Measurements from ENCODE around the gene MIA2. TPM values are rescaled to one million over a fixed set of nuclear protein-coding genes. Genes with fewer than 3 reads are reported as not detected.
A peak's percentile ranks its signal among the peaks of the same experiment; 100 is the strongest.

MIA2 gene
- total RNA-seq, 1 donor from 2014 or later: 27.1 TPM

DNA sequence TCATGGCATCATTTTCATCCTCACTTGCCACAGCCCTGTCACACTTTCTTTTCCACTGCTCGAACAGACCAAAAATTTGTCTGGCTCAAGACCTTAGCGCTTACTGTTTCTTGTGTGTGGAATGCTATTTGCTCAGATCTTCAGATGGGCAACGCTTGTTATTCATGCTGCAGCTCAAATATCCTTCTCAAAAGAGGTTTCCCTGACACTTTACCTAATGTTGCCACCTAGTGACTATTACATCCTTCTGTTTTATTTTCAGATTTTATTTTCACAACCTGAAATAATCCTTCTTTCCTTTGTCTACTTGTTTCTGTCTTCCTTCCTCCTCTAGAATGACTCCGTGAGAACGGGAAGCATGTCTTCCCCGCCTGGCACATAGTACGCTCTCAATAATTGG is 192.9 kb downstream of the MIA2 start:
- Mint-ChIP-seq H3K4me1 (peaks cover 54% of the 10 kb centered on the region), H3K27me3 (no peaks in the 10 kb centered on the region), H3K27ac (no peak overlapping the region), H3K4me3 (no peak overlapping the region), H3K36me3 (ENCODE audit: low read depth) (peaks cover 6% of the 10 kb centered on the region), H3K9me3 (no peaks in the 10 kb centered on the region)
- CTCF ChIA-PET: interaction anchor here (0.7 to 1.5 kb wide), 2 partner anchors 108 to 197 kb away, joined by 3 to 4 read pairs; no protein-coding TSS in a partner anchor
- TF ChIP-seq, protein P1, sequence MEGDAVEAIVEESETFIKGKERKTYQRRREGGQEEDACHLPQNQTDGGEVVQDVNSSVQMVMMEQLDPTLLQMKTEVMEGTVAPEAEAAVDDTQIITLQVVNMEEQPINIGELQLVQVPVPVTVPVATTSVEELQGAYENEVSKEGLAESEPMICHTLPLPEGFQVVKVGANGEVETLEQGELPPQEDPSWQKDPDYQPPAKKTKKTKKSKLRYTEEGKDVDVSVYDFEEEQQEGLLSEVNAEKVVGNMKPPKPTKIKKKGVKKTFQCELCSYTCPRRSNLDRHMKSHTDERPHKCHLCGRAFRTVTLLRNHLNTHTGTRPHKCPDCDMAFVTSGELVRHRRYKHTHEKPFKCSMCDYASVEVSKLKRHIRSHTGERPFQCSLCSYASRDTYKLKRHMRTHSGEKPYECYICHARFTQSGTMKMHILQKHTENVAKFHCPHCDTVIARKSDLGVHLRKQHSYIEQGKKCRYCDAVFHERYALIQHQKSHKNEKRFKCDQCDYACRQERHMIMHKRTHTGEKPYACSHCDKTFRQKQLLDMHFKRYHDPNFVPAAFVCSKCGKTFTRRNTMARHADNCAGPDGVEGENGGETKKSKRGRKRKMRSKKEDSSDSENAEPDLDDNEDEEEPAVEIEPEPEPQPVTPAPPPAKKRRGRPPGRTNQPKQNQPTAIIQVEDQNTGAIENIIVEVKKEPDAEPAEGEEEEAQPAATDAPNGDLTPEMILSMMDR (IDR thresholded peaks at IDR 0.05): no peak
- POLR2A ChIA-PET: interaction anchor here (1.0 kb wide), 1 partner anchor 257 kb away, joined by 4 read pairs; the partner anchor contains the start of gene TRAPPC6B
- intact Hi-C loops (cut with micrococcal nuclease): loop anchor here (1.0 kb wide), 1 partner anchor 195 kb away; no protein-coding TSS in a partner anchor
- ATAC-seq (ENCODE audit: low read depth) (no peak), DNase-seq (no peak)

DNA sequence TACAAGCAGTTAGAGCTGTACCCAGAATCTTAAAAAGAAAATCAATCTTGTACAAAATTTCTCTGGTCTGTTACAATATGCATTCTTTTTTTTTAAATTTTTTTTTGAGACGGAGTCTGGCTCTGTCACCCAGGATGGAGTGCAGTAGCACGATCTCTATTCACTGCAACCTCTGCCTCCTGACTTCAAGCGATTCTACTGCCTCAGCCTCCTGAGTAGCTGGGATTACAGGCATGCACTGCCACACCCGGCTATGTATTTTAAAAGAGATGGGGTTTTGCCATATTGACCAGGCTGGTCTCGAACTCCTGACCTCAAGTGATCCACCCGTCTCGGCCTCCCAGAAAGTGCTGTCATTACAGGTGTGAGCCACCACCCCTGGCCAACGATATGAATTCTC is 194.4 kb downstream of the MIA2 start:
- DNase-seq: no peak
- ChIA-PET POLR2A (no interaction called here), CTCF (interaction anchor here (1.0 kb wide), 1 partner anchor 106 kb away, joined by 3 read pairs; no protein-coding TSS in a partner anchor)
- Mint-ChIP-seq H3K9me3 (no peaks in the 10 kb centered on the region), H3K4me3 (no peak overlapping the region), H3K27me3 (no peaks in the 10 kb centered on the region), H3K36me3 (ENCODE audit: low read depth) (peaks cover 11% of the 10 kb centered on the region), H3K27ac (no peak overlapping the region), H3K4me1 (peaks cover 49% of the 10 kb centered on the region)
- TF ChIP-seq, protein P1 (IDR thresholded peaks at IDR 0.05): no peak
- intact Hi-C loops (cut with micrococcal nuclease): no loop called here
- no peak for ATAC-seq (ENCODE audit: low read depth)

DNA sequence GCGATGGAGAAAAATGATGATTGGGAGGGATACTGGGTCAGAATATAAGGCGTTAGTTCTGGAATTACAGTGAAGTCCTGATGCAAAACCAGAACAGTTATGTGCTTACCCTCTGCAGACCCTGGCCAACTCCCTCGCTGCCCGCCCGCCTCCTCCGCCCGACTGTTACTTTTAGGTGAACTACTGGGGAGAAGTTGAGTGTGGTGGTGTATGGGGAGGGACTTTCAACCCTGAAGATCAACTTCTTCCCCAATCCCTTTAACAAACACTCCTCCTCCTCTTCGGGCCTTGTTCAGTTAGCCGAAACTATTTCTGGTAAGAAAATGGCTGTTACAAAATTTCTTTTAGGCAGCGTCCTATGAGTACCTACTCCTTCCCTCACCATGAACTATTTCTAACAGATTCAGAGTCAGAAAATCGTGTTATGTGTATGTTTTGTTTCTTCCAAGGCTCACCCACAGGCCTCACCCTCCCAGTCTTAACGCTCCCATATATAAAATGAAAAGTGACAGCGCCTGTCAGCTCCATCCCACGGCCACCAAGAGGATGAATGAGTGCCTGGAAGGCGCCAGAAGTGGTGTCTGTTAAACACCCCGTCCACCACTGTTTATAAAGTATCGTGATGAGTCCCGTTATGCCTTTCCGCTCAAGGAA is 197.2 kb downstream of the MIA2 start:
- intact Hi-C loops (cut with micrococcal nuclease): loop anchor here (1.0 kb wide), 1 partner anchor 8 kb away; no protein-coding TSS in a partner anchor
- no peak for DNase-seq

DNA sequence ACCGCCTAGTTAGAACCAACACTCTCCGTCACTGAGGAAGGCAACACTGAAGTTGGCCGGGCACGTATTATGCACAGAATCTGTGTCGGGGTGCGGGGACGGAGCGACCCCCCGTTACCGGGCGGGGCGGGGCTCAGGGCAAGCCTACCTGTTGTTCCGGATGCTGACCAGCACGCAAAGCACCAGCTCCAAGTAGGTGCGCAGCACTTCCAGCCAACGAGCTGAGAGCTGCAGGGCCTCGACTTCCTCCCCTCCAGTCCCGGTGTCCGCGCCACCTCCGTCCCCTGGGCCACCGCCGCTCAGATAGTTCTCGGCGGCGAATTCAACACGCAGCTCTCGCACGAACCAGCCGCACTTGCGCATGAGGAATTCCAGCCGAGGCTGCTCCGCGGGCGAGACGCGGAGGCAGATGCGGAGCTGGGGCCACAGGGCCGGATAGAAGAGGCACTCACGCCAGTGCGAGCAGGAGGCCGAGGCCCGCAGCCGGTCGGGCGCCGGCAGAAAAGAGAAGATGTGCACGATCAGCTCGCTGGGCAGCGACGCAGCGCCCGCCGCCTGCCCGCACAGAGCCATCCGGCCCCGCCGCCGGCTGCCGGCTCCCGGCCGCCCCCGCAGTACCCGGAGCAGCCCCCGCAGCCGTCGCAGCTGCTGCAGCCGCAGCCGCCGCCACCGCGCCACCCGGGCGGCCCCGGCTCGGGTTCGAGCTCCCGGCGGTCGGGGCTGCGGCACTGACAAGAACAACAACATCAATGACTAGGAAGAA is 197.9 kb downstream of the MIA2 start:
- intact Hi-C loops (cut with micrococcal nuclease): loop anchor here (1.0 kb wide), 7 partner anchors 8 to 371 kb away; partner anchors contain the start of genes GEMIN2, PNN, SEC23A and TRAPPC6B
- peak; percentile 3 for ATAC-seq (ENCODE audit: low read depth)
- Mint-ChIP-seq H3K9me3 (no peaks in the 10 kb centered on the region), H3K4me1 (peaks cover 46% of the 10 kb centered on the region), H3K36me3 (ENCODE audit: low read depth) (peaks cover 12% of the 10 kb centered on the region), H3K27ac (peak overlapping the region; percentile 100), H3K4me3 (peak overlapping the region; percentile 98), H3K27me3 (no peaks in the 10 kb centered on the region)
- ChIA-PET POLR2A (interaction anchor here (0.9 to 5.7 kb wide), 11 partner anchors 10 to 371 kb away, joined by 3 to 87 read pairs (median 8); partner anchors contain the start of genes GEMIN2, PNN, SEC23A and TRAPPC6B), CTCF (interaction anchor here (1.3 to 1.8 kb wide), 2 partner anchors 165 to 200 kb away, joined by 3 to 5 read pairs; no protein-coding TSS in a partner anchor)
- TF ChIP-seq, protein P1 (IDR thresholded peaks at IDR 0.05): no peak
- DNase-seq: no peak

More for the DNA sequence above, 197.2 kb downstream of the MIA2 start:
- no peaks in the 10 kb centered on the region for H3K9me3 Mint-ChIP-seq
- peak overlapping the region; percentile 94 for H3K27ac Mint-ChIP-seq
- CTCF ChIA-PET: interaction anchor here (1.8 kb wide), 1 partner anchor 199 kb away, joined by 5 read pairs; no protein-coding TSS in a partner anchor
- peaks cover 51% of the 10 kb centered on the region for H3K4me1 Mint-ChIP-seq
- no peaks in the 10 kb centered on the region for H3K27me3 Mint-ChIP-seq
- H3K4me3 Mint-ChIP-seq: peak overlapping the region; percentile 95
- ATAC-seq (ENCODE audit: low read depth): peak; percentile 0
- POLR2A ChIA-PET: interaction anchor here (1.8 to 5.7 kb wide), 8 partner anchors 10 to 370 kb away, joined by 6 to 87 read pairs (median 27); partner anchors contain the start of genes GEMIN2, PNN, SEC23A and TRAPPC6B
- TF ChIP-seq, protein P1 (IDR thresholded peaks at IDR 0.05): no peak
- peaks cover 12% of the 10 kb centered on the region for H3K36me3 Mint-ChIP-seq (ENCODE audit: low read depth)

Data from activated B cell treated with CpG ODN at 0.5 μM for 24 hours (primary cell).